Fibroblast of villous mesenchyme (primary cell): ENCODE measurements around the gene NUDT4. TPM values are rescaled to one million over a fixed set of nuclear protein-coding genes. Genes with fewer than 3 reads are reported as not detected.

Source experiments
- DNase-seq: peaks from one replicate; pipeline ENCODE4 v3.0.0-alpha.2; 2010; ENCODE audit warnings: low read depth
- H3K4me3 ChIP-seq: 2 replicates; pipeline ENCODE4 v1.5.1; 2011; ENCODE audit warnings: low read depth, mild to moderate bottlenecking, low read length
- total RNA-seq: library from RNA; depleted of rRNA; stranded (reverse); fragments of >200 nt; gene quantifications from 2 replicates; pipeline ENCODE4 v1.2.3, GENCODE V29; 2012
- TF ChIP-seq, protein P1 (sequence below): IDR thresholded peaks from 2 replicates; pipeline ENCODE4 v1.5.1; 2012; ENCODE audit warnings: low read depth, mild to moderate bottlenecking, low read length; ENCODE audit not compliant: insufficient read depth

NUDT4 gene
- total RNA-seq, 1 donor, result 61.3 TPM

DNA sequence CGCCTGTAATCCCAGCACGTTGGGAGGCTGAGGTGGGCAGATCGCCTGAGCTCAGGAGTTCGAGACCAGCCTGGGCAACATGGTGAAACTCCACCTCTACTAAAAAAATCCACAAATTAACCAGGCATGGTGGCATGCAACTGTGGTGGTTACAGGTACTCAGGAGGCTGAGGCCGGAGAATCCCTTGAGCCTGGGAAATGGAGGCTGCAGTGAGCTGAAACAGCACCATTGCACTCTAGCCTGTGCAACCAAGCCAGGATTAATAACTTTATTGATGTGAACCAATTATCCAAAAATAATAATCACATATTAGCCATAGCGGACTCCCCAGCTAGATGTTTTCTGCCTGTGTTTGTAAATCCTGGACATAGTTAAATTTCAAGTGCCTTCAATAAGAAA, 1.8 kb upstream of the NUDT4 start:
- TF ChIP-seq, protein P1, sequence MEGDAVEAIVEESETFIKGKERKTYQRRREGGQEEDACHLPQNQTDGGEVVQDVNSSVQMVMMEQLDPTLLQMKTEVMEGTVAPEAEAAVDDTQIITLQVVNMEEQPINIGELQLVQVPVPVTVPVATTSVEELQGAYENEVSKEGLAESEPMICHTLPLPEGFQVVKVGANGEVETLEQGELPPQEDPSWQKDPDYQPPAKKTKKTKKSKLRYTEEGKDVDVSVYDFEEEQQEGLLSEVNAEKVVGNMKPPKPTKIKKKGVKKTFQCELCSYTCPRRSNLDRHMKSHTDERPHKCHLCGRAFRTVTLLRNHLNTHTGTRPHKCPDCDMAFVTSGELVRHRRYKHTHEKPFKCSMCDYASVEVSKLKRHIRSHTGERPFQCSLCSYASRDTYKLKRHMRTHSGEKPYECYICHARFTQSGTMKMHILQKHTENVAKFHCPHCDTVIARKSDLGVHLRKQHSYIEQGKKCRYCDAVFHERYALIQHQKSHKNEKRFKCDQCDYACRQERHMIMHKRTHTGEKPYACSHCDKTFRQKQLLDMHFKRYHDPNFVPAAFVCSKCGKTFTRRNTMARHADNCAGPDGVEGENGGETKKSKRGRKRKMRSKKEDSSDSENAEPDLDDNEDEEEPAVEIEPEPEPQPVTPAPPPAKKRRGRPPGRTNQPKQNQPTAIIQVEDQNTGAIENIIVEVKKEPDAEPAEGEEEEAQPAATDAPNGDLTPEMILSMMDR, result no peak
- no peak for DNase-seq
- H3K4me3 ChIP-seq, result no peak overlapping the region

DNA sequence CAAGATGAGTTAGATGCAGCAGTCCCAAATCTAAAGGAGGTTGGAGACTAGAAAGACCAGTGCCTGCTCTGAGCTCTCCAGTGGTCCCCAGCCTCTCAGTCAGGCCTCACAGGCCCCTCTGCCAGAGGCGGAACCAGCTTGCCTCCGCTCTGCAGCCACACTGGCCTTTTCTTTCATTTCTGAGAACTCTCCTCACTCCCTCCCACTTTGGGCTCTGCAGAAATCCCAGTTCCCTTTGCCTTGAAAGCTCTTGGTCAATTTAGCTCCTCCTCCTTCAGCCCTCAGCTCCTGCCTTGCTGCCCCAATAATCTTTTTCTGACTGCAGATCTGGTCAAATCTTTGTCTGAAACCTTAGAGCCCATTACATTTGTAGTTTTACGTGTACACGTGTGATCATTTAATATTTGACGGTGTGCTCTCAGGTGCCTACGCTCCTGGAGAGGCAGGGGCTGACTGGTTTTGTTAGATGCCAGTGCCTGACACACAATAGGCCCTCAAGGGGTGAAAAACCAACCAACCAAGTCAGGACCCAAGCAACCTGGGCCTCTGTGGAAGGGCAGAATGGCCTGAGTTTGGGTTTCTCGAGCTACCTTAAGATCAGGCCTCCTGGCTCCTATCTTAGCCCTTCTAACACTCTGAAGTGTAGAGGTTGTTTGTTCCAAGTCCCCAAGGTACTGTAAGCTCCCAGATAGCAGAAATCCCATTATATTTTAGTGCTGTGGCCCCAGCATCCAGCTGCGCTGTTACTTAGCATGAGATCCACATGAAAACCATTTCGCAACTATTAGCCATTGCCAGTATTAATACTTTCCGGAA, 1.1 kb upstream of the NUDT4 start:
- TF ChIP-seq, protein P1, result no peak
- DNase-seq, result peak; percentile 38
- H3K4me3 ChIP-seq, result peak overlapping the region; percentile 62

DNA sequence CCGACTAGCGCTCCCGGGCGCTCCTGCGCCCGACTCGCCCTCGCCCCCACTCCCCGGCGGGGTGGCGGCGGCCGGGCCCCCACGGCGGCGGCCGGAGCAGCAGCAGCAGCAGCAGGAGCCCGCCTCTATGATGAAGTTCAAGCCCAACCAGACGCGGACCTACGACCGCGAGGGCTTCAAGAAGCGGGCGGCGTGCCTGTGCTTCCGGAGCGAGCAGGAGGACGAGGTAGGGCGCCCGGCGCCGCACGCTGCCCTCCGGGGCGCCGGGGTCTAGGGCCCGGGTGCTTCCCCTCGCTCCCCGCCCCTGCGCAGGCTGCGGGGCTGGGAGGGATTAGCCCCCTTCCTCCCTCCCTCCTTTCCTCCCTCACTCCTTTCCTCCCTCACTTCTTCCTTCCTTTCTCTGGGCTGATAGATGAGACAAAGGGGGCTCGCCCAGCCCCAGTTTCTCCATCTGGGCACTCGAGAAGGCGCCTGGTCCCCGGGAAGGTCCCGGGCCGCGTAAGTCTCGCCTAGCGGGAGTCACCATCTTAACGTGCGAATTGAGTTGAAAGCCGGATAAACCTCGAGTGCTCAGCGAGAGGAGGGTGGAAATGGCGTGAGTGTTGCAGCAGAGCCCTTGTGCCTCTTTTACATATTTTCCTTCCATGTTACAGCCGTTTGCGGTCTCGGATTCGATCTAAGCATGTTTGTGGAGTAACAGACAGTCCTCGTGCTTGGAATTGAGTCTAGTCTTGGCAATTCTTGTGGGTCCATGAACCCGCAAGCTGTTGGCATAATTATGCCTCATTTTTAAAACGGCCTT, 672 bp downstream of the NUDT4 start:
- peak; percentile 84 for DNase-seq
- H3K4me3 ChIP-seq, result peak overlapping the region; percentile 86

DNA sequence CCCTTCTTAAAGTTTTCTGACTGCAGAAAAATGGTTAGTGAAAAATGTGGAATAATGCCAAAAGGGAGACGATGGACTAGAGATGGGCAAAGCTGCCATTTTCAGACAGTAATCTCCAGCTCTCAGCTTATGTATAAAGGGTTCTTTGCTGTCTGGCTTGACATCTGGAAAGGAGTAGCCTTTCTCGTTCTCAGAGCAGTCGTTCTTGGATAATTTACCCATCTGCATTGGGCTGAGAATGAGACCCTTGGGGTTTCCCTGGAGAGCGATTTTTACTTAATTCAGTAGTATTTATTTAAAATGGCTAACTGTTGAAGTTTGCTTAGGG, 1.2 kb downstream of the NUDT4 start:
- DNase-seq, result no peak

DNA sequence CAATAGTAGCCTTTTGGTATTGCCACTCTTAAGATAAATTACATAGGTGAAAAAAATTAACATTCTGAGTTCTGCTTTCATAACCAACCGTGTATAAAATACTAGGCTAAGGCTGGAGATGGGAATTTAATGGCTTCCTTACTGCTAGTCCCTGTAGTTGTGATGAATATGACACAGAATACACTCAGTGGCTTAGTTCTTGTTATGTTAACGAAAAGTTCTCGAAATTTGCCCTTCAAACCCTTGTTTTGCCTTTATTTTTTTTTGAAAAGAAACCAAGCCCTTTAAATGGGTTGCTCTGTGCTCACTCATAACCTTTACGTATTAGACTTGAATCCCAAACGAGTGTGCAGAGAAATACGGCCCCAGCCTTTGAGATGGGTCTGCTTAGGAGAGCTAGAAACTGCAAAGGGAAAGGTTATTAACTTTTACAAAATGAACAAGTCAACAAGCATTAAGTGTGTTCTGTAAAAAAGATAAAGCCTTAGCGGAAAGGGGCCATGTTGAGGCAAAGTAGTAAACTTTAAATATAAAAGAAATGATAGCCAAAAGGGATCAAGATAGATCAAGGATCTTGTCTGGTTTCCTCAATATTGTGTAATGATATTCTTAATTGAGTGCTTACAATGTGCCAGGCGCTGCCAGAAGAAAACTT, 1.7 kb downstream of the NUDT4 start:
- TF ChIP-seq, protein P1, result no peak
- H3K4me3 ChIP-seq, result peak overlapping the region; percentile 86
- peak; percentile 29 for DNase-seq

More for the DNA sequence above, 1.2 kb downstream of the NUDT4 start:
- TF ChIP-seq, protein P1, result no peak
- H3K4me3 ChIP-seq, result peak overlapping the region; percentile 86

DNA sequence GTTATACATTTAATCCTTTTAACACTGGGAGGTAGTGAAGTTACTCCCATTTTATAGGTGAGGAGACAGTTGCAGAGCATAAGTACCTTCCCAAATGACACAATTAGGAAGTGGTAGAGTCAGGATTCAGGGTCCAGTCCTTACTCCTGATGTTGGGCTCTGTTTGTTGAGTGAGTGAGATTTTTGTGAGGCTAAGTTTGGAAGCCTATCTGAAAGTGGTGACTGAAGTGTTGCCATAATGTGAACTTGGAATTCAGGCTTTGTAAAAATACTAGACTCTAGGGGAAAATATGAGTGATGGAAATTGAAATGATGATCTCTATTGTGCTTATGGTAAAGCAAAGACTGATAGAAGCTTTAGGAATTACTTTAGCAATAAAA, 2.2 kb downstream of the NUDT4 start:
- no peak for DNase-seq
- TF ChIP-seq, protein P1, result no peak
- H3K4me3 ChIP-seq, result peak overlapping the region; percentile 86
